ENCODE results near the gene AGPAT3.

Gene AGPAT3

DNA sequence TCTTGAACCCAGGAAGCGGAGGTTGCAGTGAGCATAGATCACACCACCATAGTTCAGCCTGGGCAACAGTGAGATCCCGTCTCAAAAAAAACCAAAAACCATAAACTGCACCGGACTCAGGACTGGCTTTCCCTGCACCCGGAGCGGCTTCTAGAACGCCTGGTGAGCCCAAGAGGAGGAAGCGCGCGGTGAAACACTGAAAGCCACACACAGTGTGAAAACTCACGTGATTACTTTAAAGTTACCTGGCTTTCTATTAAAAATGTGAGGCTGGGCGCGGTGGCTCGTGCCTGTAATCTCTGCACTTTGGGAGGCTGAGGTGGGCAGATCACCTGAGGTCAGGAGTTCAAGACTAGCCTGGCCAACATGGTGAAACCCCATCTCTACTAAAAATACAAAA, 140.0 kb downstream of the AGPAT3 start:
- DNase-seq = no peak

DNA sequence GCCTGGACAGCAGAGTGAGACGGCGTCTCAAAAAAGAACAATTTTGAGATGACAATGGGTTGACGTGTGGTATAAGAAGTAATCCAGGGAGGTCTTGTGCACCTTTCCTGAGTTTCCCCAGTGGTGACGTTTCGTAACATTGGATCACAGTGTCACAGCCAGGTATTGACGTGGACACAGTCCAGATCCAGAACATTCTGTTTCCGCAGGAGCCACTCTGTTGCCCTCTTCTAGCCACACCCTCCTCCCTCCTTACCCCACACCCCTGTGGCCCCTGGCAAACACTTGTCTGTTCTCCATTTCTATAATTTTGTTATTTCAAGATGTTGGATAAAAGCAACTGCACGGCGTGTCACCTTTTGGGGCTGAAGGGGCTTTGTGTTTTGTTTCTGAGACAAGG, 140.6 kb downstream of the AGPAT3 start:
- DNase-seq = no peak

DNA sequence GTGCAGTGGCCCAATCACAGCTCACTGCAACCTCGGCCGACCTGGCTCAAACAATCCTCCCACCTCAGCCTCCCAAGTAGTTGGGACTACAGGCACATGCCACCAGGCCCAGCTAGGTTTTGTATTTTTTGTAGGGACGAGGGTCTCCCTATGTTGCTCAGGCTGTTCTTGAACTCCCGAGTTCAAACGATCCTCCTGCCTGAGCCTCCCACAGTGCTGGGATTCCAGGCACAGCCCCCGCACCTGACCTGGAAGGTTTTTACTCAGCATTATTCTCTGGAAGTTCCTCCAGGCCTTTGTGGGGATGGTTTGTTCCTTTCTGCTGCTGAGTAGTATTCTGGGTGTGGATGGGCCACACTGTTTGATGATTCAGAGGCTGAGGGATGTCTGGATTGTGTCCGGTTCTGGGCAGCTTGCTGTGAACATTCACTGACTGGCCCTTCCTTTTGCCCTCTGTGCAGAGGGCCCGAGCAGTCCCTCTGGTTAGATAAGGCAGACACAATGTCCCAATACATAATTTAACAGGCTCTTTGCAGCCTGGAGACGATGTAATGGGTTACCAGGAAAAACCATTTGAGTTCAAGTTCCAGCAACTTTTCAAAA, 141.1 kb downstream of the AGPAT3 start:
- no peak for DNase-seq

DNA sequence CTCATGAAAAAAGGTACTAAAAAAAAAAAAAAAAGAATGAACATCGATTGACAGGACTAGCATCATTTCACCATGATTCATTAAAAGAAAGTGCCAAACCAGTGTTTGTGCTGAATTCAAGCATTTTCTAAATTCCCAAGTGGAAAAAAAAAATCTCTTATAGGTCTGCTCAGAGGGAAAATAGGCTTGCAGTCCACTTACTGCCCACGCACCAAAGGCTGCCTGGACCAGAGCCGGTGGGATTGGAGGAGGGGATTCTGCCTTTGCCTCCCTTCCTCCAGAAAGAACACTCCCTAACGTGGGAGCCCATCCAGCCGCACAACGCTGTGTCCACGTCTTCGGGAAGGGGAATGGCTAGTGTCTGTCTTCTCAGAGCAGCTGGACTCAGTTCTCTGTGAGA, 141.6 kb downstream of the AGPAT3 start:
- DNase-seq = no peak

DNA sequence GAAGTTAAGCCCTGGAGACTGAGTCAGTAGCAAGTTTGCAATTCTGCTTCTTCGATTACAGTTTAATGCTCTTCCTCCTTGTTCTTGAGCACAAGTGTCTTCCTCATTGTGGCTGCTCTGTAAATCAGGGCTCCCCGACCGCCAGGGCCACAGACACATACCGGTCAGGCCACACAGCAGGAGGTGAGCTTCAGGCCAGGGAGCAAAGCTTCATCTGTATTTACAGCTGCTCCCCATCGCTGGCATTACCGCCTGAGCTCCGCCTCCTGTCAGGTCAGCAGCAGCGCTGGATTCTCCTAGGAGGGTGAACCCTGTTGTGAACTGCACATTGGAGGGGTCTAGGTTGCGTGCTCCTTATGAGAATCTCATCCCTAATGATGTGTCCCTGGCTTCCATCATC, 145.4 kb downstream of the AGPAT3 start:
- no peak for DNase-seq

DNA sequence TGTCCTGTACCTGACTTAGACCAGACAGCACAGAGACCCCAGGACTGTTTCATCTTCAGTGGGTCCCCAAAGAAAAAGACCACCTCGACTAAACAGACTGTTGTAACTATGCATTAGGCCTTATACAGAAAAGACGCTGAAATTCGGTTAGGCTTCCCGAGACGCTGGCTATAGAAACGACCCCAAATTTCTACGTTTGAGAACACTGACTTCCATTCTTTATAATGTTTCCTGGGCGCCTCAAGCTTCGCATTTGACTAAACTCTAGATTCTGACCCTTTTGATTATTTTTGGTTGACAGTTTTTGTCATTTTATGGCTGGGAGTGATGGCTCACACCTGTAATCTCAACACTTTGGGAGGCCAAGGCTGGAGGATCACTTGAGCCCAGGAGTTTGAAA, 146.1 kb downstream of the AGPAT3 start:
- DNase-seq = no peak

DNA sequence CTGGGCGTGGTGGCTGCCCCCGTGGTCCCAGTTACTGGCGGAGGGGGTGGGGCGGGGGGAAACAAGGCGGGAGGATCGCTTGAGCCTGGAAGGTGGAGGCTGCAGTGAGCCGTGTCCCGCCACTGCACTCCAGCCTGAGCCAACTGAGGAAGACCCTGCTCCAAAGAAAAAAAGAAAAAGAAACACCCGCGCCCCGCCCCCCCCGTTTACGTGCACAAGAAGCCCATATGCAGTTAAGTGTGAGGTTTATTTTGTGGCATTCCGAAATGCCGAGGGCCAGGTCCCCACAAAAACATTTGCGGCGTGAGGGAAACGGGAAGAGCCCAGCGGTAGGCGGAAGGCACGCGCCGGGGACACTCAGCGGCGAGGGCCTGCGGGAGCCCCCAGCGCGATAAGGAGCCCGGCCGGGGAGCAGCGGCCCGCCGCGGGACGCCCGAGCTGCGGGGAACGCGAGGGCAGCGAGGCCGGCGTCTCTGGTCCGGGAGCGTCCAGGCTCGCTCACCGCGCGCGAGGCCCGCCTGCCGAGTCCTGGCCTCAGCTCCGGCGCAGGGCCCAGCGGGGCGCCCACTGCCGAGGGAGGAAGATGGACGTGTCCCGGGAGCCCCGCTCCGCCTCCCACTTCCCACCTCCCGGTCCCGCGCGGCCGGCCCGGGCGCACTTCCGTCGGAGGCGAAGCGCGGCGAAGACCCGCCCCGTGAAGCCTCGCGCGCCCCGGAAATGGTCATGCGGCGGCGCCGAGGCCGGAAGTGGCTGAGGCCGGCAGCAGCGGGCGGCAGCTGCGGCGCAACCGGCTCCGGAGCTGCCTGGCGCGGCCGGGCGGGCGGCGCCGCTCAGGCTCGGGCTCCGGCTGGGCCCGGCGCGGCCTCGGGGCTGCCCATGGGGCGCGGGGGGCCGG, 146.8 kb downstream of the AGPAT3 start, which contains the start of gene TRAPPC10:
Gene TRAPPC10, plus strand, starts transcription at position 731 of the 895 bp plus-strand sequence. CDS start 185 bp downstream, outside the sequence.
- peak; percentile 83 for DNase-seq

DNA sequence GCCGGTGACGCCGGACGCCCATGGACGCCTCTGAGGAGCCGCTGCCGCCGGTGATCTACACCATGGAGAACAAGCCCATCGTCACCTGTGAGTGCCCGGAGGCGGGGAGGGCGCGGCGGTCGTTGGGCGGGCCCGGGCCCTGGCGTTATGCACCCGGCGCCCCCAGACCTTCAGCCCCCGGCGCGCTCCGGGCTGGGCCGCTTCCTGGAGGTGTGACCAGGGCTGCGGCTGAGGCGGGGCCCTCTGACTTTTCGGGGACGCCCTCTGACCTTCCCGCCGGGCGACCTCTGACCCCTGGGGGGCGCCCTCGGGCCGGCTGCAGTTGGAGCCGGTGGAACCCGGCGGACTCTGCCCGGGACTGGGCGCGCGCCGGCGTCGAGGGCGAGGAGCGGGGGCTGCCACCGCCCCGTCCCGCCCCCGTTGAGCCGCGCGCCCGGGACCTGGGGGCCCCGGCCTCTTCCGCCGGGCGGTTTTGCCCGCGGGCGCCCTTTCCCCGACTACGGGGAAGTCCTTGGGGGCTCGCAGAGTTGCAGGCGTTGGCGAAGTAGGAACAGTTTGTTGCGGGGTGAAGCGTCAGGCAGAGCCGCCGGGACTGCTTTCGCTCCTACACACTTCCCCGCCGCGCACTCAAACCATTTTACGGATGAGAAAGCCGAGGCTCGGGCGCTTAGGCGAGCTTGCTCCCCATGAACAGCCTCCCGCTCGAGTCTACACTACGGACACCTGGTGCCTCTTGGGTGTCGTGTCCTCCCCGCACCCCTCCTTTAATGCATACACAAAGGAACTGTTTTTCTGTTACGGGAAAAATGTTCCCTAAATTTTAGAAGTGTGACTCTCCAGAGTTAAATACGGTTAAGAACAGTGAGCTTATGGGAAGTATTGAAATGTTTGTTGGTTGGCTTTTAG, 147.7 kb downstream of the AGPAT3 start:
- DNase-seq = peak; percentile 83

DNA sequence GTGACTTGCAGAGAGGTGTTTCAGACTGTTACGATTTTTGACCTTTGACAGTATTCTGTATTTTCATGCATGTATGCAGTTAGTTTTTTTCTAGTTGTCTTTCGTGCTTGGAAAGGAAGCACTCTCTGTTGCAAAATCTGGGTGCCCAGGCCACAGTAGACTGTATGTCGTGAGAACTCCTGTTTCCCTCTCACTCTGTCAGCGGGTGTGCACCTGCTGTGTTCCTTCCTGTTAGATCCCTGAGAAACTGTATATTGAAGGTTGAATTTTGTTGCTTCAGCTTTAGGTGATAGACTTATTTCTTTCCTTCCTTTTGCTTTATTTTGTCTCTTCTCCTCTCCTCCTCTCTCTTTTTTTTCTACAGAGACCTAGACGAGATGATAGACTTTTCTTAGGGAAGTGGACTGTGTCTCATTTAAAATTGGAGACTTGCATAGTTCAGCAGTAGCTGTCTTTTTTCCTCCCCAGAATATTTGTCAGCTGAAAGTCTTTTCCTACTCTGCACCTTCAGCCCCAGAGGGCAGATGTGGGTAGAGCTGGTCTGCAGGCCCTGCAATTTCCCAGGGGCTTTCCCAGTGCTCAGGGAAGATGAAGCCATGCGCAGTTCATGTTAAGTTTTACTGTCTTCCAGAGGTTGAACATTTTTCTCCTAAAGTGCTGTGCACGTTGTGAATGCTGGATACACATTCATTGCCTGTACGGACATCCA, 148.5 kb downstream of the AGPAT3 start:
- peak; percentile 51 for DNase-seq

DNA sequence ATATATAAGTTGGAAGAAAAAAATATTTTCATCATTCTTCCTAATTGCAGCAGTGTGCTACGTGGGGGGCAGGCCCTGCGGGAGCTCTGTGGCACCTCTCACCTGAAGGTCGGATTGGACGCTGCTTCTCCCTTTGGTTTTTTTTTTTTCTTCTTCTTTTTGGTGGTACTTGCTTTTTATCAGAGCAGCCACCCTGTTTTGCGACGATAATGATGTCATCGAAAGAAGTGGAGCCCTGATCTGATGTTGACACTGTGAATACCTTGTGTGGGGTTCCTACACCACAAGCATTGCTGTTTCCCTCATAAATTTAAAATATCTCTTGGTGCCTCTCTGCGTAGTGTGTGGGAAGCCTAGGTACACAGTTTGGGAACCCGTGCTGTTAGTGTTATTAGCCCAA, 152.6 kb downstream of the AGPAT3 start:
- no peak for DNase-seq

DNA sequence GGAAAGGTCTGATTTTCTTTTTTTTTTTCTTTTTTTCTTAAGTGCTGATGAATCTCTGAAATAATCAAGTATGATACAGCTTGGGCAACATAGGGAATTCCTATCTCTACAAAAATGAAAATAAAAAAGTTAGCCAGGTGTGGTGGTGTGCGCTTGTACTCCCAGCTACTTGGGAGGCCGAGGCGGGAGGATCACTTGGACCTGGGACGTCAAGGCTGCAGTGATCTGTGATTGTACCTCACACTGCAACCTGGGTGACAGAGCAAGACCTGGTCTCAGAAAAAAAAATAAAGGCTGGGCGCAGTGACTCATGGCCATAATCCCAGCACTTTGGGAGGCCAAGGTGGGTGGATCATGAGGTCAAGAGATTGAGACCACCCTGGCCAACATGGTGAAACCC, 153.1 kb downstream of the AGPAT3 start:
- DNase-seq = no peak

DNA sequence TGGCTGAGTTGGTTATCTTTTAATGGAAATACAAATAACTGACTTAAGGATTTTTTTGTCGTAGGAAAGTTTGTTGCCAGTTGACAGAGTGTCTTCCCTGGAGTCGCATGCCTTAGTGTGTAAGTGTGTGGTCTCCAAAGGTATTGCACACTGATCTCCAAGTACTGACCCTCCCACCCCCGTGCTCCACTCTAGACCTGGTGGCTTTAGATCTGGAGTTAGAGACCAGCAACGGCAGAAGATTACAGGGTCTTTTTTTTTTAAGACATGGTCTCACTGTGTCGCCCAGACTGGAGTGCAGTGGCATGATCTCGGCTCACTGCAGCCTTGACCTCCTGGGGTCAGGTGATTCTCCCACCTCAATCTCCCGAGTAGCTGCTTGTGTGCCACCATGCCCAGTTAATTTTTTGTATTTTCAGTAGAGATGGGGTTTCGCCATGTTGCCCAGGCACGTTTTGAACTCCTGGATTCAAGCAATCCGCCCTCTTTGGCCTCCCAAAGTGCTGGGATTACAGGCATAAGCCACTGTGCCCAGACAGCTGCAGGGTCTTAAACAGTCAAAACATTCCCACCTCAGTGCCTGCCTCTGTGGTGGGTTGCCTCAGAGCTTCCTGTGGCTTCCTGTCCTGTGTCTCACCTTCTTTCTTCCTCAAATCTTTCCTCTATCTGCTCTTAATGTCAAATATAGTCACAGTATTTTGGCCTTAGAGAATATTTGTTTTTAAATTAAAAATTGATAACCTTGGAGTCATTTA, 154.0 kb downstream of the AGPAT3 start:
- no peak for DNase-seq

DNA sequence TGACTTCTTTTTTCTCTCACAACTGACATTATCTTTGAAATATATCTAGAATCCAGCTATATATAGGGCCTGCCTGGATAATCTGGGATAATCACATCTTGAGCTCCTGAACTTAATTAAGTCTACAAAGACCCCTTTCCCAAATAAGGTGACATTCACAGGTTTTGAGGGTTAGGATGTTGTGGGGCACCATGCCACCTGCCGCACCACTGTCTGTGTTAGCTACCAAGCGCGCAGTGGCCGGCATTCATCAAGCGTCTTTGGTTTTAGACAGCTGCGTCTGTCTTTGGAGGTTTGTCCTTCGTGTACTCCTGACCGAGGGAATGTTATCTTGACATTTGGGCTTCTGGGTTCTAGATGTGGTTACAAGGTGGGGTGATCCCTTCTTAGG, 154.5 kb downstream of the AGPAT3 start:
- DNase-seq = no peak

DNA sequence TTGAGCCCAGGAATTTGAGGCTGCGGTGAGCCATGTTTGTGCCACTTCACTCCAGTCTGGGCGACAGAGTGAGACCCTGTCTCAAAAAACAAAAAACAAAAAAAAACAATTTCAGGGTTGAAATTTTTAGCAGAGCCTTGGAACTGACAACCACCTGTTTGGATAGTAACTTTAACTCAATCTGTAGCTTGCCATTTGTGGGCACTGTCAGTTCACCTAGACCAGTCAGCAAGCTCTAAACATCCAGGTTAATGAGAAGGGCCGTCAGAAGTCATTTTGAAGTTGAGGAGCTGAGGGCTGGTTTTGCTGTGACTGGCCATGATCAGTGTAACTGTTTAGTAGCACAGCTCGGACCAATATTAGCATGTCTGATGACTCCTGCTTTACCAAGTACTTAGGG, 155.5 kb downstream of the AGPAT3 start:
- no peak for DNase-seq

DNA sequence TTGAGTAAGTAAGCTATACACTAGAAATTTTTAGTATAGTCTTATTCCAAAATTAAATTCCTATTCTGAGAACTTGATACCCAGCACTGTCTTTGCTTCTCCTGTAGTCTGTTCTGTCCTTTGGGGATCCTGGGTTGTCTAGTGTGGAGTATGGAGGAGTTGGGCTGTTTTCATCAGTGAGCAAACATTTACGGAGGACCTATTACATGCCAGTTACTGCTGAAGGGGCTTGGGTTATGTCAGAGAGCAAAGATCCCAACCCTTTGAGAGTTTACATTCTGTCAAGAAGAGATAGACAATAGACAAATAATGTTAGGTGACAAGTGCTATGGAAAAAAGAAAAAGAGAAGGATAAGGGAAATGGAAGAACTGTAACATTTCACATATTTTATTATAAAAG, 156.0 kb downstream of the AGPAT3 start:
- DNase-seq = no peak

DNA sequence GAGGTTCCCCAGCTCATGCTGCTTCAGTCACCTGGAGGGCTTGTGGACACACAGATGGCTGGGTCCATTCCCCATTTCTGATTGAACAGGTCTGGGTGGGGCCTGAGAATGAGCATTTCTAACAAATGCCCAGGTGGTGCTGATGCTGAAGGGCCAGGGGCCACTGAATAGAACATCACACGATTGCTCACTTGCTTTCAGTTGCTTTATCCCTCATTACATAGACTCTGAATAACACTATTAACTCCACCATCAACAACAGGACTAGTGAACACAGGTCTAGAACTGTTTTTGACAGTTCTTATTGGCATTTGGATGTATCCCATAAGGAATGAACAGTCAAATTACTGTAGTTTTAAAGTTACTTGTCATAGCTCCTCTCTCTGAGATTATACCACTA, 159.2 kb downstream of the AGPAT3 start:
- no peak for DNase-seq

DNA sequence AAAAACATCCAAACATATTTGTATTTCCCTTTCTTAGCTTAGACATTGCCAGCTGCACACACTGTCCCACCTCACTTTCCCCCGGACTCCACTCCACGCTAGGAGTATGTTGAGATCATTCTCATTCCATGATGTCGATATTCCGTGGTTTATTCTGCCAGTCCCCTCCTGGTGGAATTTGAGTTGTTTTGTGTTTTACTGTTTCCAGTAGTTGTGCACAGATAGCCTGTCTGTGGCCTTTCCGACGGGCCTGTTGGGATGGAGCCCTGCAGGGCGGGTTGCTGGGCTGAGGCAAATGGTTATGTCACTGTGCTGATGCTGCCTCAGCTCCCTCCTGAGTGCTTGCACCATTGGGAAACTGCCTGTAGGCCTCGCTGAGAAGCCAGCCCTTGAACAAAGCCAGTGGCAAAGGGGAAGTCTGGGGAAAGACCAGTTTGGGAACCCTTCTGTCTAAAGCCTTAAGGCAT, 159.9 kb downstream of the AGPAT3 start:
- DNase-seq = no peak

DNA sequence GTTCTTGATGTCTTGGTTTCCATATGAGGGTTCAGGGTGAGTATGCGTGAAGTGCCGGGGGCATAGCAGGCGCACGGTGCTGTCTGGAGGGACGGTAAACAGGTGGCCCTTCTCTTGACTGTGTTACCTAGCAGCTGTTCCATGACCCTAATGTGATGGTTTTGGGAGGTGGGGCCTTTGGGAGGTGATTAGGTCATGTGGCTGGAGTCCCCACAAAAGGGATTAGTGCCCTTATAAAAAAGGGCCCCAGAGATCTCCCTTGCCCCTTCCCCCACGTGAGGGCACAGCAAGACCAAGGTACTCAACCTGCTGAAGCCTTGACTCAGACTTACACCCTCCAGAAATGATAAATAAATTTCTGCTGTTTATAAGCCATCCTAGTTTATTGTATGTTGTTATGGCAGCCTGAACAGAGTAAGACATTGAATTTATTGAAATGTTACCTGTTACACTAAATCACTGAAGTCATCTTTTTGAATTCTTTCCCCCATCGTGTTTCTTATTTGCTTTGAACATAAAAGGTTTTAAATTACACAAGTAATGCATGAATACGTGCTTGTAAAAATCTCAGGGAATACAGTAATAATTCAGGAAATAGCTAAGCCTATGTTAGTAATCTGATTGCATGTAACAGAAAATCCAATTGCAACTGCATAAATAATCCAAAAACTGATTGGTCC, 162.7 kb downstream of the AGPAT3 start:
- no peak for DNase-seq

DNA sequence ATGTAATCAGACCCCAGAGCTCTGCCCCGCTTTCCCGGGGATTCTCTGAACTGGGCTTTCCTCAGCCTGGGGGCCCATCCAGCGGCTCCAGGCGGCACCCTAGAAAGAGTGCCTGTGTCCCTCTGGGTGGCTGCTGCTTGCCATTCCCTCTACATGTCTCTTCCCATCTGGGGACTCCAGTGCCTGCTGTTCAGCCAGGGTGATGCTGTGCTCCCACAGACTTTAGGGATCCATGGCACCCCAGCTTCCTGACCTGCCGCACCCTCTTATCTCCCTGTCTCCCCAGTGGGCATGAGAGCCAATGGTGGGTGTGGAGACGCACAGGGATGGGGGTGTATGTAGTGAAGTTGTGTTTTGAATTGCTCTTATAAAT, 163.2 kb downstream of the AGPAT3 start:
- DNase-seq = no peak

DNA sequence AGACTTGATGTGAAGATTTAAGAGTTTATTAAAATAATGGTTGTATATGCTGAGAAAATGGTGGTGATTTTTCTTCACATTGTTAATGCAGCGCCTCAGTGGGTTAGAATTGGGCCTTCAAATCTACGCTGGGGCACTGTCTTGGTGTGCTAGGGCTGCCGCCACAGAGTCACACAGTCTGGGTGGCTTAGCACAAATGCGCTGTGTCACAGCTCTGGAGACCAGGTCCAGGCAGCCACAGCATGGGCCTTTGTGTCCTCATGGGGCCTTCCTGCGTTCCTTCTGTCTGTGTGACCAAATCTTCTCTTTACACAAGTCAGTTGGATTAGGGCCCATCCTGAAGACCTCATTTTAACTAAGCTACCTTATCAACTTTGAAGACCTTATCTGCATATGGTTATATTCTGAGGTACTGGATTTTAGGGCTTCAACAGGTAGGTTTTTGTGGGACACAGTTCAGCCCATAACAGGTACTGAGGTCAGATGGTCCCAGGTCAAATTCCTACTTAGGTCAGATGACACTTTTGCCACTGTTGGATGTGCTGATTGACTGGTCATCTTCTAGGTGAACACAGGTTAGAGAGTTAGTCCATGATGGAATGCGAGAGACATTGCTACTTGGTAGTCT, 164.6 kb downstream of the AGPAT3 start:
- no peak for DNase-seq

DNA sequence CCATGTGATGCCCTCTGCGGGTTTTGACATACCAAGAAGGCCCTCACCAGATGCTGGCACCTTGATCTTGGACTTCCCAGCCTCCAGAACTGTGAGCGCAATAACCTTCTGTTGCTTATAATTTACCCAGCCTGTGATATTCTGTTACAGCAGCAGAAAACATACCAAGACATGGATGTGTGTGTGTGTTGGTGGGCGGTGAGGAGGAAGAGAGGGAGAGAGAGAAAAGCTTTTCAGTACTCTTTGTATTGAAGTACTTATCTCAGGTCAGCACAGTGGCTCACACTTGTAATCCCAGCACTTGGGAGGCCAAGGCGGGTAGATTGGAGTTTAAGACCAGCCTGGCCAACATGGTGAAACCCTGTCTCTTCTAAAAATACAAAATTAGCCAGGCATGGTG, 170.2 kb downstream of the AGPAT3 start:
- DNase-seq = no peak
